Hematopoietic multipotent progenitor cell treated with erythropoietin and hydrocortisone succinate and interleukin-3 and kit ligand, for 17 days (in vitro differentiated cells): ENCODE data around the gene OR4D1.
A peak's percentile ranks its signal among the peaks of the same experiment; 100 is the strongest.
"Not testable (repeated sequence)": the region's sequence is repeated elsewhere in the genome, so short reads cannot be mapped to it uniquely, and the experiment has no call there.

Source experiments
- DNase-seq: peaks from one replicate; pipeline ENCODE4 v3.0.0-alpha.2; 2015; ENCODE audit warnings: low spot score

OR4D1 gene

DNA sequence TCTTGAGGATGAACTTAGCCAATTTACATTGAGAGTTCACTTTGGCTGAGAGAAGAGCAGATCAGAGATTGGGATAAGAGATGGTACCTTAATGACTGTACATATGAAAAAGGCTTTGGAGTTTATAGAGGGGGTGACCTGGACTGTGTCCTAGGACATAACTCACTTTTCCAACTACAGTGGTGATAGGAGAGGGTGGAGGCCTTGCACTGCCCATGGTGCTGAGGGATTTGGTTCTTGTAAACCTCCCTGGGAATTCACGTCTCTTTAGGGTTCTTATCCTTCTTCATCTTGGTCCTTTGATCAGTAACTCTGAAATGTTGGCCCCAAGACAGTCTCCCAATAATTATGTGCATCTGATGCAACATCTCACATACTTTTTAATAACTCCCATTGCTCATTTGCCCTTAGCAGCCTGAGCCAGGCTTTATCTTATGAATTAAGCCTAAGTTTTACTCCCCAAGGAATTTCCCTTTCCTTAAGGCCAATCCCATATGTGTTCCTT, at the start of gene OR4D1:
Gene OR4D1, plus strand, starts transcription at position 455 of the 505 bp plus-strand sequence. CDS start 6,770 bp downstream, outside the sequence.
- no peak for DNase-seq

GRCh38 chr17:58100506-58100905, 47.7 kb upstream of the OR4D1 start:
- no peak for DNase-seq

GRCh38 chr17:58101898-58102297, 46.3 kb upstream of the OR4D1 start:
- not testable (repeated sequence) for DNase-seq

- DNase-seq: no peak
These were observed 43.1 kb upstream of the OR4D1 start for GRCh38 chr17:58105093-58105492.

GRCh38 chr17:58107306-58107705, 40.9 kb upstream of the OR4D1 start:
- DNase-seq: no peak

- DNase-seq: no peak
These were observed 39.0 kb upstream of the OR4D1 start for GRCh38 chr17:58109197-58109596.

- no peak for DNase-seq
These were observed 38.2 kb upstream of the OR4D1 start for GRCh38 chr17:58110012-58110411.

GRCh38 chr17:58111676-58112075, 36.5 kb upstream of the OR4D1 start:
- DNase-seq: no peak

- peak; percentile 72 for DNase-seq
These were observed 35.1 kb upstream of the OR4D1 start for GRCh38 chr17:58112970-58113631.

DNA sequence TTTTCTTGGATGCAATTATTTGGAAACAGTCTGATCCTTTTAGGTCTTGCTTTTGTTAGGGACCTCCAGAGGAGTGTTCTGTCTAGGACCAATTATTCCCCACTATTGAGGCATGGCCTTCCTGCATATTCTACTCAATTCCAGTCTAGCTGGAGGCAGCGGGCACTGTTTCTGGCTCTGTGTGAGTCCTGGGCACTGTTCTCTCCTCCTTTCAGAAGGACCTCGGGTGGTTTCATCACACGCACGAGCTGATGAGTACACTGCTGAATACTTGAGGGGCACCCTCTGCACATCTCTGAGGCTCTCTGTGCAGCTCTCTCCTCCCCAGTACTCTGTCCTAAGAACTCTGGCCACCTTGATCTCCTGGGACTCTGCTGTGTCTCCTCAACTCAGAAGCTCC, 34.2 kb upstream of the OR4D1 start:
- no peak for DNase-seq

DNA sequence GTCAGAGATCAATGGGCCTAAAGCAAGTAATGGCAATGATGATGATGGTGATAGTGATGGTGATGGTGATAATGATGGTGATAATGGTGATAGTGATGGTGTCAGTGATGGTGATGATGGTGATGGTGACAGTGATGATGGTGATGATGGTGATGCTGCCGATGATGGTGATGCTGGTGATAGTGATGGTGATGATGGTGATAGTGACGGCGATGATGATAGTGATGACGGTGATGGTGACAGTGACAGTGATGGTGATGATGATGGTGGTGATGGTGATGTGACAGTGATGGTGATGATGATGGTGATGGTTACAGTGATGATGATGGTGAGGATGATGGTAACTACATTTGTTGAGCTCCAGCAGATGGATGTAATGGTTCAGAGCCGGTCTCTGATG, 30.8 kb upstream of the OR4D1 start:
- DNase-seq: no peak

DNA sequence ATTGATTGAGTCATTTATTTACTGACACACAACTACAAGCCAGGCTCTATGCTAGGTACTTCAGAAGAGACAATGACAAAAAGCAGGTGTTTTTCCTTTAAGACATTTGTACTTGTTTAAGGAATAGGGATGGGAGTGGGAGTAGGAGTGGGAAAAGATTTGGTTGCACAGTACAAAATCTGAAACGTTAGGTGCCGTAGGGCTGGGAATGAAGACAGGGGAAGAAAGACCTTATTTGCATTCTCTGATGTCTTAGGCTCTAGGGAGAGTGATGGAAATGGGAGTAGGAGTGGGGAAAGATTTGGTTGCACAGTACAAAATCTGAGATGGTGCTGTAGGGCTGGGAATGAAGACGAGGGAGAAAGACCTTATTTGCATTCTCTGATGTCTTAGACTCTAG, 28.7 kb upstream of the OR4D1 start:
- no peak for DNase-seq

- DNase-seq: no peak
These were observed 27.9 kb upstream of the OR4D1 start for GRCh38 chr17:58120195-58120822.

DNA sequence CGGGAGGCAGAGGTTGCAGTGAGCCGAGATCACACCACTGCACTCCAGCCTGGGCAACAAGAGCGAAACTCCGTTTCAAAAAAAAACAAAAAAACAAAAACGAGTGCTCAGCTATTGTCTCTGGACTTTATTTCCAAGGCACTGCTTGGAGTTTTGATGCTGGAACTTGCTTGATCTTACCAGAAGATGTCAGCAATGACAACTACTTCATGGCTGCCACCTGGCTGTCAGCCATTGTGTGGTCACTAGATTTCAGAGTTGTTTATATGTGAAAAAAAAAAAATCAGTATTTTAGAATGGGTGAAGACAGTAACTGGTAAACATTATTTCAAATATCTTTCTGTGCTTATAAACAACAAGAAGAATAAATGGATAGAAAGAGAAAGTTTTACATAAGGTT, 26.3 kb upstream of the OR4D1 start:
- no peak for DNase-seq

DNA sequence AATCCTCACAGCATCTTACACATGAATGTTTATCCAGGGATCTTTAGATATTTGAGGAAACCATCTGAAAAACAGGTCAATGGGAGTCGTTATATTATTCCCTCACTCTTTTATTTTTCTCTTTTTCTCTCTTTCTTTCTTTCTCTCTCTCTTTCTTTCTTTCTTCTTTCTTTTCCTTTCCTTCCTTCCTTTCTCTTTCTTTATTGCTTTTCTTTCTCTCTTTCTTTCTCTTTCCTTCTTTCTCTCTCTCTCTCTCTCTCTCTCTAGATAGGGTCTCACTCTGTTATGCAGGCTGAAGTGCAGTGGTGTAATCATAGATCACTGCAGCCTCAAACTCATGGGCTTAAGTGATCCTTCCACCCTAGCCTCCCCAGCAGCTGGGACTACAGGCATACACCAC, 20.3 kb upstream of the OR4D1 start:
- no peak for DNase-seq

DNA sequence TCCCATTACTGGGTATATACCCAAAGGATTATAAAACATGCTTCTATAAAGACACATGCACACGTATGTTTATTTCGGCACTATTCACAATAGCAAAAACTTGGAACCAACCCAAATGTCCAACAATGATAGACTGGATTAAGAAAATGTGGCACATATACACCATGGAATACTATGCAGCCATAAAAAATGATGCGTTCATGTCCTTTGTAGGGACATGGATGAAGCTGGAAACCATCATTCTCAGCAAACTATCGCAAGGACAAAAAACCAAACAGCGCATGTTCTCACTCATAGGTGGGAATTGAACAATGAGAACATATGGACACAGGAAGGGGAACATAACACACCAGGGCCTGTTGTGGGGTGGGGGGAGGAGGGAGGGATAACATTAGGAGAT, 15.5 kb upstream of the OR4D1 start:
- DNase-seq: not testable (repeated sequence)

GRCh38 chr17:58136669-58137279, 11.4 kb upstream of the OR4D1 start:
- DNase-seq: no peak

DNA sequence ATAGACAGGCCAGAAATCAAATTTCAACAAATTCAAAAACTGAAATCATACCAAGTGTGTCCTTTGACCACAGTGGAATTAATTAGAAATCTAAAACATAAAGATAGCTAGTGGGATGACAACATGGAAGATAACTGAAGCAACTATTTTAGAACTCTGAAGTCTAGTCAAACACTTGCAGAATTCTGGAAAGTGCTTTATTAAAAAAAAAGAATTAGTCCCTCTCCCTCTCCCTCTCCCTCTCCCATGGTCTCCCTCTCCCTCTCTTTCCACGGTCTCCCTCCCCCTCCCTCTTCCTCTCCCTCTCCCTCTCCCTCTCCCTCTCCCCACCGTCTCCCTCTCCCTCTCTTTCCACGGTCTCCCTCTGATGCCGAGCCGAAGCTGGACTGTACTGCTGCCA, 6.7 kb upstream of the OR4D1 start:
- DNase-seq: no peak

GRCh38 chr17:58143335-58143734, 4.8 kb upstream of the OR4D1 start:
- DNase-seq: not testable (repeated sequence)

GRCh38 chr17:58144801-58145200, 3.4 kb upstream of the OR4D1 start:
- no peak for DNase-seq

- no peak for DNase-seq
These were observed 425 bp downstream of the OR4D1 start for GRCh38 chr17:58148609-58149008.

DNA sequence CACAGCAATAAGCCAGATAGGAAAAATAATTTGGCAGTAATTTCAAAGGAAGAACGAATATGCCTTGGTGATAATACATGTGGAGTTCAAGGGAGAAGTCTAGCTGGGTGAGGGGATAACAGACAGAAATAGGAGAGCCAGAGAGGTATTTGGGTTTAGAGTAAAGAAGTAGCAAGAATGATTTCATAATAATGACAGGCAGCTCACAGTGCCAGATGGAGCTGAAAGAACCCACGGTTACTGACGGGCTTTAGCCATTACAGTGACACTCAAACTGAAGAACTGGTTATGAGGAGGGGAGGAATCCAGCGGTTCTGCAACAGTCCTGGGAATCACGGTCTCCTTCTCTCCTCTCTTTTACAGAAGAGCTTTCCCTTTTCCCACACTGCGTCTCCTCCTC, 2.2 kb downstream of the OR4D1 start:
- no peak for DNase-seq

DNA sequence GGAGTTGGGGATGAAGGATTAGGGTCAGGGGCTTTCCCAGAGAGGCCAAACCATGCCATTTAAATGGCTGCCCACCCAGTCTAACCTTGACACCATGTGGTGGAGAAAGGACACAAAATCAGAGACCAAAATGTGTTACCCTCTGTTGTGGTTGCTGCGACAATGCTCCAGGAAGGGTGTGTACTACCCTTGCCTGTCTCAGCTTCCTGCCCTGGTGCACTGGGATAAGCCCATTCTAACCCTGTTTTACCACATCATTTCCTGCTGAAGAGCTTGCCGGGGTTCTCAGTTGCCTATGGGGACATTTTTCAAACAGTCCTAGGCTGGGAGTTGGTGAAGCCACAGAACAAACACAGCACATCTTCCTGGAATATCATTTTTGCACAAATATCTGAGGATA, 4.9 kb downstream of the OR4D1 start:
- no peak for DNase-seq
